GM12878 (cell line): ENCODE measurements around the gene PDLIM4. TPM values are rescaled to one million over a fixed set of nuclear protein-coding genes. Genes with fewer than 3 reads are reported as not detected.

Experiments used
- ATF2 ChIP-seq: IDR thresholded peaks from 2 replicates; pipeline ENCODE4 v1.6.1; 2012; ENCODE audit warnings: low read length, inconsistent platforms
- ATF7 ChIP-seq: fragments of 450-650 bp; IDR thresholded peaks from 2 replicates; pipeline ENCODE4 v1.6.1; 2016; ENCODE audit warnings: low read depth, mild to moderate bottlenecking
- CTCF ChIP-seq, 3 experiments: IDR thresholded peaks in 2 of 3; conservative IDR thresholded peaks in 1 of 3; 2 replicates each; pipeline ENCODE4 v1.5.1; 2011; ENCODE audit warnings: low read depth in 3 of 3, low read length in 3 of 3, mild to moderate bottlenecking in 3 of 3, control low read depth in 2 of 3, moderate library complexity in 2 of 3, inconsistent platforms in 1 of 3, mixed read lengths in 1 of 3; ENCODE audit not compliant: control insufficient read depth in 2 of 3, insufficient read depth in 1 of 3; ENCODE audit errors: extremely low read depth in 1 of 3
- E2F4 ChIP-seq: IDR thresholded peaks from 2 replicates; pipeline ENCODE4 v1.6.1; 2012; ENCODE audit warnings: low read depth, low read length, improper control_type of control experiment
- HDAC2 ChIP-seq: fragments of 200-600 bp; sonication (generic); IDR thresholded peaks from 2 replicates; pipeline ENCODE4 v1.6.1; 2017
- IKZF2 ChIP-seq, 2 experiments: fragments of 450-650 bp; IDR thresholded peaks; 2 replicates each; pipeline ENCODE4 v1.6.1; 2017; ENCODE audit warnings: mild to moderate bottlenecking in 2 of 2, moderate library complexity in 2 of 2
- IRF4 ChIP-seq: IDR thresholded peaks from 2 replicates; pipeline ENCODE4 v1.6.1; 2011; ENCODE audit warnings: low read depth, low read length
- JUND ChIP-seq: IDR thresholded peaks from 2 replicates; pipeline ENCODE4 v1.6.1; 2012; ENCODE audit warnings: low read depth, mild to moderate bottlenecking, low read length, improper control_type of control experiment, moderate library complexity
- NBN ChIP-seq: fragments of 450-650 bp; IDR thresholded peaks from 2 replicates; pipeline ENCODE4 v1.6.1; 2016
- NR2C1 ChIP-seq: fragments of 450-650 bp; IDR thresholded peaks from 2 replicates; pipeline ENCODE4 v1.6.1; 2017; ENCODE audit warnings: antibody characterized with exemption, mild to moderate bottlenecking, moderate library complexity
- PML ChIP-seq: IDR thresholded peaks from 2 replicates; pipeline ENCODE4 v1.6.1; 2012; ENCODE audit warnings: low read length, inconsistent platforms
- POU2F2 ChIP-seq: IDR thresholded peaks from 3 replicates; pipeline ENCODE4 v1.6.1; 2011; ENCODE audit warnings: low read depth, mild to moderate bottlenecking, low read length, borderline replicate concordance
- SIX5 ChIP-seq: IDR thresholded peaks from 2 replicates; pipeline ENCODE4 v1.6.1; 2011; ENCODE audit warnings: mild to moderate bottlenecking, low read depth, low read length, moderate library complexity; ENCODE audit not compliant: severe bottlenecking
- SMC3 ChIP-seq: IDR thresholded peaks from 2 replicates; pipeline ENCODE4 v1.6.1; 2011; ENCODE audit warnings: low read length, improper control_type of control experiment, borderline replicate concordance
- SP1 ChIP-seq: IDR thresholded peaks from one replicate; pipeline ENCODE4 v1.6.1; 2011; ENCODE audit warnings: low read depth, low read length
- SPI1 ChIP-seq: IDR thresholded peaks from 2 replicates; pipeline ENCODE4 v1.6.1; 2011; ENCODE audit warnings: low read depth, mild to moderate bottlenecking, low read length, moderate library complexity, borderline replicate concordance; ENCODE audit not compliant: insufficient read depth
- TCF12 ChIP-seq: IDR thresholded peaks from 2 replicates; pipeline ENCODE4 v1.6.1; 2011; ENCODE audit warnings: low read depth, mild to moderate bottlenecking, low read length
- YY1 ChIP-seq: IDR thresholded peaks from 2 replicates; pipeline ENCODE4 v1.6.1; 2011; ENCODE audit warnings: low read depth, mild to moderate bottlenecking, low read length
- ZBTB33 ChIP-seq: fragments of 450-650 bp; IDR thresholded peaks from 2 replicates; pipeline ENCODE4 v1.6.1; 2017; ENCODE audit warnings: mild to moderate bottlenecking
- ZNF207 ChIP-seq: fragments of 450-650 bp; IDR thresholded peaks from 2 replicates; pipeline ENCODE4 v1.6.1; 2014; ENCODE audit warnings: antibody characterized with exemption, mild to moderate bottlenecking, borderline replicate concordance
- ZNF592 ChIP-seq: fragments of 450-650 bp; IDR thresholded peaks from 2 replicates; pipeline ENCODE4 v1.6.1; 2017; ENCODE audit warnings: mild to moderate bottlenecking, moderate library complexity
- ZSCAN29 ChIP-seq: fragments of 450-650 bp; IDR thresholded peaks from 2 replicates; pipeline ENCODE4 v1.6.1; 2017; ENCODE audit warnings: mild to moderate bottlenecking, moderate library complexity
- polyA plus RNA-seq, 11 experiments: library from polyadenylated mRNA; depleted of rRNA in 4 of 11; unstranded in 6 of 11; stranded (reverse) in 5 of 11; fragments of >200 nt; fragmentation: Nextera tagmentation in 4 of 11; fragmentation: Illumina TruSeq in 1 of 11; extraction: Ambion mirVana in 4 of 11; extraction: Trizol in 1 of 11; gene quantifications; 1 replicate in 1 of 11; 2 replicates in 10 of 11; pipeline versions ENCODE4 v1.2.1 to v1.2.3, GENCODE V29; 2011 to 2016; ENCODE audit warnings: inconsistent platforms in 2 of 11, missing spikeins in 2 of 11, low read depth in 1 of 11
- total RNA-seq, 4 experiments: library from RNA; depleted of rRNA in 3 of 4; stranded (reverse); fragments of >200 nt in 3 of 4; fragmentation: Illumina TruSeq in 1 of 4; extraction: Trizol in 1 of 4; gene quantifications; 2 replicates each; pipeline versions ENCODE4 v1.2.1 to v1.2.3, GENCODE V29; 2013 to 2021

Gene PDLIM4
- total and polyA plus RNA-seq, 10 of the 15 experiments (the other 5 are each of a cell fraction or from before 2014, with no cell fraction given) = 0.13 to 1.7 (median 0.39) TPM; not detected in 3

- TF ChIP-seq IRF4 (no peak), ZBTB33 (no peak), SP1 (no peak), SPI1 (no peak), CTCF (IDR thresholded peaks at IDR 0.05 in 2 of 3, conservative IDR thresholded peaks at IDR 0.05 in 1 of 3; ENCODE audit: control insufficient read depth in 2 of 3, extremely low read depth in 1 of 3, insufficient read depth in 1 of 3, low read depth in 3 of 3, low read length in 3 of 3) (peak; percentile 83 to 87 (median 87)), ATF7 (no peak), TCF12 (no peak), SIX5 (no peak), SMC3 (peak; percentile 89), POU2F2 (no peak), NR2C1 (no peak), JUND (no peak), ATF2 (no peak), HDAC2 (no peak), ZSCAN29 (no peak), ZNF207 (0 out of 2 replicates have a peak, but pooled peaks have one; percentile 45), YY1 (0 out of 2 replicates have a peak, but pooled peaks have one; percentile 47), IKZF2 (IDR thresholded peaks at IDR 0.05) (no peak), E2F4 (no peak), NBN (0 out of 2 replicates have a peak, but pooled peaks have one; percentile 43), ZNF592 (0 out of 2 replicates have a peak, but pooled peaks have one; percentile 49), PML (no peak)
Measured at GRCh38 chr5:132238169-132238744, 19.2 kb upstream of the PDLIM4 start (continued).
